GM21367 (cell line): ENCODE measurements around the gene CHID1.

Experiments
- ATAC-seq: cut with Tn5 transposase; IDR thresholded peaks from one replicate; pipeline ENCODE4 v1.9.1; 2021; ENCODE audit not compliant: unreplicated experiment

Gene CHID1

GRCh38 chr11:837189-837989 lies 73.2 kb downstream of the CHID1 start:
- no peak for ATAC-seq

GRCh38 chr11:836700-837099 lies 73.9 kb downstream of the CHID1 start:
- ATAC-seq = no peak

- ATAC-seq = no peak
Measured at GRCh38 chr11:836274-836673, 74.3 kb downstream of the CHID1 start.

- no peak for ATAC-seq
Measured at GRCh38 chr11:834371-835316, 76.0 kb downstream of the CHID1 start.

- ATAC-seq = no peak
Measured at GRCh38 chr11:833849-834311, 76.7 kb downstream of the CHID1 start.

- ATAC-seq = no peak
Measured at GRCh38 chr11:833114-833791, 77.4 kb downstream of the CHID1 start.

- no peak for ATAC-seq
Measured at GRCh38 chr11:832529-833113, 78.0 kb downstream of the CHID1 start, which contains the start of gene CD151. CD151 (plus strand) TSS chr11:832952; CDS start chr11:836070, 3,118 bp downstream.

GRCh38 chr11:831961-832528 lies 78.6 kb downstream of the CHID1 start:
- ATAC-seq = no peak

- ATAC-seq = no peak
Measured at GRCh38 chr11:831118-831864, 79.3 kb downstream of the CHID1 start.

- no peak for ATAC-seq
Measured at GRCh38 chr11:830295-831117, 80.1 kb downstream of the CHID1 start.

- ATAC-seq = no peak
Measured at GRCh38 chr11:829847-830294, 80.7 kb downstream of the CHID1 start.

GRCh38 chr11:829176-829846 lies 81.3 kb downstream of the CHID1 start:
- no peak for ATAC-seq

- no peak for ATAC-seq
Measured at GRCh38 chr11:828506-829175, 82.0 kb downstream of the CHID1 start.

GRCh38 chr11:827897-828192 lies 82.8 kb downstream of the CHID1 start, which contains the start of gene CRACR2B:
CRACR2B (plus strand) TSS chr11:827919; CDS start chr11:828608, 689 bp downstream.
- no peak for ATAC-seq

- no peak for ATAC-seq
Measured at GRCh38 chr11:827146-827896, 83.3 kb downstream of the CHID1 start.

GRCh38 chr11:826836-827145 lies 83.8 kb downstream of the CHID1 start:
- ATAC-seq = no peak

- ATAC-seq = no peak
Measured at GRCh38 chr11:826227-826621, 84.4 kb downstream of the CHID1 start.
